Spleen (tissue), 11 donors: ENCODE data around the gene IMPG2. TPM values are rescaled to one million over a fixed set of nuclear protein-coding genes. Genes with fewer than 3 reads are reported as not detected.

ENCODE experiments used
- DNase-seq: peaks from one replicate; pipeline ENCODE4 v3.0.0-alpha.2; 2020
- H3K27ac ChIP-seq, 8 donors: fragments of 200-600 bp; sonication (generic) in 7 of 8; 1 replicate in 4 of 8; 2 replicates in 4 of 8; pipeline versions ENCODE4 v1.5.0 to v1.8.0; 2016 to 2021; ENCODE audit warnings: inconsistent platforms in 4 of 8, mild to moderate bottlenecking in 4 of 8, moderate library complexity in 1 of 8
- H3K27me3 ChIP-seq, 7 donors: fragments of 200-600 bp; sonication (generic) in 6 of 7; replicated peaks in 1 of 7; 1 replicate in 4 of 7; 2 replicates in 3 of 7; pipeline versions ENCODE4 v1.5.0 to v1.8.0; 2016 to 2021; ENCODE audit warnings: inconsistent platforms in 3 of 7, mild to moderate bottlenecking in 1 of 7
- H3K36me3 ChIP-seq, 6 donors: fragments of 200-600 bp; sonication (generic) in 5 of 6; 1 replicate in 4 of 6; 2 replicates in 2 of 6; pipeline versions ENCODE4 v1.5.0 to v1.8.0; 2016 to 2021; ENCODE audit warnings: inconsistent platforms in 2 of 6
- H3K4me1 ChIP-seq, 6 donors: fragments of 200-600 bp; sonication (generic) in 5 of 6; 1 replicate in 3 of 6; 2 replicates in 3 of 6; pipeline versions ENCODE4 v1.5.0 to v1.8.0; 2016 to 2021; ENCODE audit warnings: inconsistent platforms in 3 of 6
- H3K4me3 ChIP-seq, 8 donors: fragments of 200-600 bp; sonication (generic) in 7 of 8; 1 replicate in 4 of 8; 2 replicates in 4 of 8; pipeline versions ENCODE4 v1.5.0 to v1.8.0; 2016 to 2021; ENCODE audit warnings: inconsistent platforms in 4 of 8, mild to moderate bottlenecking in 4 of 8, moderate library complexity in 2 of 8
- H3K9me3 ChIP-seq, 8 donors: fragments of 200-600 bp; sonication (generic) in 7 of 8; 1 replicate in 4 of 8; 2 replicates in 4 of 8; pipeline versions ENCODE4 v1.5.0 to v1.8.0; 2016 to 2021; ENCODE audit warnings: inconsistent platforms in 4 of 8
- CTCF ChIP-seq, 11 experiments: fragments of 200-600 bp in 7 of 11; fragments of 450-650 bp in 4 of 11; sonication (generic) in 4 of 11; IDR thresholded peaks in 8 of 11; conservative IDR thresholded peaks in 3 of 11; 1 replicate in 7 of 11; 2 replicates in 4 of 11; pipeline versions ENCODE4 v1.4.0 to v1.8.0; 2016 to 2021; ENCODE audit warnings: antibody characterized with exemption in 11 of 11, inconsistent platforms in 4 of 11, mild to moderate bottlenecking in 1 of 11
- POLR2A ChIP-seq, 3 donors: fragments of 450-650 bp; IDR thresholded peaks; one replicate each; pipeline ENCODE4 v1.5.1; 2017; ENCODE audit warnings: antibody characterized with exemption in 3 of 3, mild to moderate bottlenecking in 1 of 3
- POLR2AphosphoS5 ChIP-seq, 3 donors: sonication (generic); formaldehyde crosslinking; IDR thresholded peaks; one replicate each; pipeline ENCODE4 v1.5.1; 2017; ENCODE audit warnings: antibody characterized with exemption in 3 of 3
- WGBS, 5 donors: extraction: QIAGEN DNeasy Blood & Tissue Kit in 3 of 5; methylation state at CpG; one replicate each; pipeline versions ENCODE4 v1.1.5 to v1.1.7; 2013 to 2018; 5-methylcytosine and 5-hydroxymethylcytosine counted together
- intact Hi-C: fragments of 100-400 bp; cut with DNase I; formaldehyde crosslinking; loops from one replicate; pipeline ENCODE4 v1.15.0; 2023; ENCODE audit warnings: low total_unique reads
- polyA plus RNA-seq, 3 donors: library from polyadenylated mRNA; stranded (reverse); fragments of 200-250 nt; gene quantifications; one replicate each; pipeline ENCODE4 v1.2.1, GENCODE V29; 2013
- total RNA-seq, 7 donors: library from RNA; depleted of rRNA in 3 of 7; stranded (reverse); fragments of >200 nt in 3 of 7; fragmentation: NEBNext Ultra II Directional in 4 of 7; extraction: Animal tissue kit (Norgen Biotek cat#: 25700) in 4 of 7; gene quantifications; one replicate each; pipeline versions ENCODE4 v1.1.0 to v1.2.1, GENCODE V29; 2016 to 2021
- donor health status: healthy with polysubstance abuse.
- donor health status: DM: no; HTN: no; CAD: no; lungs with moderate emphysema.
- donor health status: DM: no; HTN: no; CAD: no.
- donor health status: Bipolar disorder and iron deficiency.
- donor health status: healthy.
- donor health status: DM: no; HTN: no; CAD: no.
- donor health status: DM: yes; HTN: yes; CAD: no.

Gene IMPG2
- total and polyA plus RNA-seq, 10 donors = 0.06 to 1.2 (median 0.52) TPM

- Histone ChIP-seq H3K4me3 (no peak overlapping the region), H3K27me3 (no peaks in the 10 kb centered on the region), H3K36me3 (no peaks in the 10 kb centered on the region), H3K4me1 (no peaks in the 10 kb centered on the region), H3K9me3 (no peaks in the 10 kb centered on the region), H3K27ac (no peak overlapping the region)
- no peak for DNase-seq
- intact Hi-C loops = loop anchor here (10.0 kb wide), 1 partner anchor 299 kb away; no protein-coding TSS in a partner anchor
- 86 to 95% (median 91%) methylated on average over 3 of the region's 3 CpGs for WGBS, 5 donors
- TF ChIP-seq CTCF (IDR thresholded peaks at IDR 0.05 in 8 of 11, conservative IDR thresholded peaks at IDR 0.05 in 3 of 11) (no peak), POLR2A (IDR thresholded peaks at IDR 0.05) (no peak), POLR2AphosphoS5 (IDR thresholded peaks at IDR 0.05) (no peak)
Measured at GRCh38 chr3:101193957-101194356, 126.4 kb downstream of the IMPG2 start.

- H3K27ac ChIP-seq = no peak overlapping the region
- TF ChIP-seq POLR2A (IDR thresholded peaks at IDR 0.05) (no peak), POLR2AphosphoS5 (IDR thresholded peaks at IDR 0.05) (no peak), CTCF (IDR thresholded peaks at IDR 0.05 in 8 of 11, conservative IDR thresholded peaks at IDR 0.05 in 3 of 11) (no peak)
- DNase-seq = no peak
- no peak overlapping the region for H3K4me3 ChIP-seq
- WGBS, 5 donors = 83 to 94% (median 90%) methylated on average over 2 of the region's 2 CpGs
- no peaks in the 10 kb centered on the region for H3K4me1 ChIP-seq
- H3K36me3 ChIP-seq = no peaks in the 10 kb centered on the region
- H3K27me3 ChIP-seq = no peaks in the 10 kb centered on the region
- intact Hi-C loops = loop anchor here (10.0 kb wide), 1 partner anchor 295 kb away; no protein-coding TSS in a partner anchor
- no peaks in the 10 kb centered on the region for H3K9me3 ChIP-seq
Measured at GRCh38 chr3:101189796-101190195, 130.6 kb downstream of the IMPG2 start.

- H3K9me3 ChIP-seq = no peaks in the 10 kb centered on the region
- DNase-seq = no peak
- no peak for TF ChIP-seq CTCF (IDR thresholded peaks at IDR 0.05 in 8 of 11, conservative IDR thresholded peaks at IDR 0.05 in 3 of 11)
- TF ChIP-seq POLR2A (IDR thresholded peaks at IDR 0.05) = no peak
- no peak for TF ChIP-seq POLR2AphosphoS5 (IDR thresholded peaks at IDR 0.05)
- H3K27me3 ChIP-seq = no peaks in the 10 kb centered on the region
- intact Hi-C loops = no loop called here
- H3K4me1 ChIP-seq = no peaks in the 10 kb centered on the region
- no peak overlapping the region for H3K4me3 ChIP-seq
- 87 to 98% (median 91%) methylated on average over 2 of the region's 2 CpGs for WGBS, 5 donors
- no peaks in the 10 kb centered on the region for H3K36me3 ChIP-seq
- H3K27ac ChIP-seq = no peak overlapping the region
Measured at GRCh38 chr3:101189176-101189575, 131.2 kb downstream of the IMPG2 start.

DNA sequence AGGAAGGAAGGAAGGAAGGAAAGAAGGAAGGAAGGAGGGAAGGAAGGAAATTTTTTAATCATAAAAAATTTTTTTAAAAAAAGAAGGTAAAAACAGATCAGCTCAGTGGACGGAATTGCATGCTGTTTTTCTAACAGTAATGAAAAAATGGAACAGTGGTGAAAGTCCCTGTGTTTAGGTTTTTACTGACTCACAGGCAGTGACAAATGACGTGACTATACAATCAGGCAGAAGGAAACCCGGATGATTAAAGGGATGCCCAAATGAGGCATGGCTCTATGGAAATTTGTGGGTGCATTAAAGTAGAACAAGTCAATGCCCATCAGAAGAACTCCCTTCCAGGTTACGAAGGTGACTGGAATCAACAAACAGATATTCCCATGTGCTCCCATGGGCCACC is 135.0 kb downstream of the IMPG2 start:
- Histone ChIP-seq H3K4me1 (no peaks in the 10 kb centered on the region), H3K36me3 (no peaks in the 10 kb centered on the region), H3K9me3 (no peaks in the 10 kb centered on the region), H3K4me3 (no peak overlapping the region), H3K27me3 (no peaks in the 10 kb centered on the region), H3K27ac (no peak overlapping the region)
- TF ChIP-seq POLR2AphosphoS5 (IDR thresholded peaks at IDR 0.05) (no peak), CTCF (IDR thresholded peaks at IDR 0.05 in 8 of 11, conservative IDR thresholded peaks at IDR 0.05 in 3 of 11) (no peak), POLR2A (IDR thresholded peaks at IDR 0.05) (no peak)
- DNase-seq = no peak
- 87 to 92% (median 88%) methylated on average over 4 of the region's 4 CpGs for WGBS, 5 donors
- intact Hi-C loops = no loop called here
